K562 (cell line): ENCODE results near the gene TTC24. TPM values are rescaled to one million over a fixed set of nuclear protein-coding genes. Genes with fewer than 3 reads are reported as not detected.
A peak's percentile ranks its signal among the peaks of the same experiment; 100 is the strongest.

Source experiments
- AFF1 ChIP-seq, 2 experiments: fragments of 450-650 bp; IDR thresholded peaks; 2 replicates each; pipeline ENCODE4 v1.6.1; 2018; ENCODE audit warnings: mild to moderate bottlenecking in 2 of 2, low read depth in 1 of 2; ENCODE audit not compliant: partially characterized antibody in 2 of 2
- CXXC5 ChIP-seq: fragments of 250-450 bp; sonication (Bioruptor Pico); IDR thresholded peaks from 2 replicates; pipeline ENCODE4 v1.8.0; 2022; ENCODE audit warnings: inconsistent platforms, mild to moderate bottlenecking, moderate library complexity
- ETS1 ChIP-seq: conservative IDR thresholded peaks from 2 replicates; pipeline ENCODE4 v1.6.1; 2011; ENCODE audit warnings: low read depth, mild to moderate bottlenecking, low read length; ENCODE audit not compliant: control insufficient read depth
- FOXK2 ChIP-seq, 2 experiments: fragments of 450-650 bp; IDR thresholded peaks in 1 of 2; conservative IDR thresholded peaks in 1 of 2; 2 replicates each; pipeline ENCODE4 v1.6.1; 2016; ENCODE audit warnings: low read depth in 2 of 2, mild to moderate bottlenecking in 1 of 2
- HSF4 ChIP-seq: fragments of 250-450 bp; sonication (Bioruptor Pico); IDR thresholded peaks from 2 replicates; pipeline ENCODE4 v2.1.2; 2022; ENCODE audit warnings: mild to moderate bottlenecking, moderate library complexity, borderline replicate concordance
- MLX ChIP-seq, 2 experiments: fragments of 450-650 bp in 1 of 2; sonication (generic) in 1 of 2; formaldehyde crosslinking; conservative IDR thresholded peaks; 2 replicates each; pipeline versions ENCODE4 v1.4.0 to v1.8.1; 2020 to 2022; ENCODE audit warnings: mild to moderate bottlenecking in 1 of 2, missing genetic modification reagents in 1 of 2
- NKRF ChIP-seq: fragments of 450-650 bp; IDR thresholded peaks from 2 replicates; pipeline ENCODE4 v1.6.1; 2016; ENCODE audit warnings: borderline replicate concordance
- OTX1 ChIP-seq: fragments of 450-650 bp; formaldehyde crosslinking; IDR thresholded peaks from 2 replicates; pipeline ENCODE4 v1.4.0; 2022; ENCODE audit warnings: mild to moderate bottlenecking
- POLR3G ChIP-seq: IDR thresholded peaks from 2 replicates; pipeline ENCODE4 v1.6.1; 2011; ENCODE audit not compliant: insufficient read length, insufficient replicate concordance; ENCODE audit errors: extremely low read depth
- SFPQ ChIP-seq: fragments of 200-400 bp; formaldehyde crosslinking; IDR thresholded peaks from 2 replicates; pipeline ENCODE4 v1.6.1; 2017; ENCODE audit warnings: mild to moderate bottlenecking, low read depth, low read length, moderate library complexity
- SIN3A ChIP-seq, 2 experiments: fragments of 150-350 bp in 1 of 2; IDR thresholded peaks; 2 replicates each; pipeline ENCODE4 v1.6.1; 2011 to 2016; ENCODE audit warnings: borderline replicate concordance in 2 of 2, low read depth in 2 of 2, low read length in 2 of 2, mild to moderate bottlenecking in 2 of 2, moderate library complexity in 2 of 2; ENCODE audit not compliant: control insufficient read depth in 1 of 2
- SIRT6 ChIP-seq: IDR thresholded peaks from one replicate; pipeline ENCODE4 v1.6.1; 2012; ENCODE audit warnings: low read depth, mild to moderate bottlenecking, control low read depth, inconsistent platforms, low read length, moderate library complexity
- SMAD3 ChIP-seq: fragments of 450-650 bp; formaldehyde crosslinking; conservative IDR thresholded peaks from 2 replicates; pipeline ENCODE4 v1.4.0; 2020; ENCODE audit warnings: mild to moderate bottlenecking
- USF1 ChIP-seq: sonication (generic); formaldehyde crosslinking; IDR thresholded peaks from 2 replicates; pipeline ENCODE4 v1.9.0; 2022; ENCODE audit warnings: mild to moderate bottlenecking, missing genetic modification reagents
- polyA plus RNA-seq, 8 experiments: library from polyadenylated mRNA; depleted of rRNA in 4 of 8; stranded (reverse) in 5 of 8; unstranded in 3 of 8; fragments of >200 nt; fragmentation: Nextera tagmentation in 2 of 8; fragmentation: Illumina TruSeq in 1 of 8; extraction: Ambion mirVana in 2 of 8; extraction: Trizol in 1 of 8; gene quantifications; 2 replicates each; pipeline versions ENCODE4 v1.2.1 to v1.2.3, GENCODE V29; 2011 to 2014; ENCODE audit warnings: inconsistent platforms in 1 of 8, missing spikeins in 1 of 8
- total RNA-seq, 7 experiments: library from RNA; depleted of rRNA in 6 of 7; stranded (reverse); fragments of >200 nt in 6 of 7; fragmentation: Illumina TruSeq in 2 of 7; extraction: Trizol in 2 of 7; gene quantifications; 2 replicates each; pipeline versions ENCODE4 v1.2.1 to v1.2.3, GENCODE V29; 2011 to 2021; ENCODE audit warnings: low replicate concordance in 1 of 7

The TTC24 gene
- total and polyA plus RNA-seq, 9 of the 15 experiments (the other 6 are each of a cell fraction or from before 2014, with no cell fraction given) = not detected

- no peak for TF ChIP-seq ETS1
- no peak for TF ChIP-seq SIN3A (IDR thresholded peaks at IDR 0.05; ENCODE audit: borderline replicate concordance in 2 of 2, control insufficient read depth in 1 of 2, low read depth in 2 of 2, low read length in 2 of 2)
- 0 out of 2 replicates have a peak, but pooled peaks have one; percentile 18 for TF ChIP-seq USF1
- no peak for TF ChIP-seq MLX (CRISPR knock-in tag; conservative IDR thresholded peaks at IDR 0.05)
- no peak for TF ChIP-seq HSF4 (CRISPR knock-in tag)
- TF ChIP-seq POLR3G = no peak
- peak; percentile 19; the same call in 1 of the 2 replicates for TF ChIP-seq CXXC5
- TF ChIP-seq SMAD3 (CRISPR knock-in tag) = no peak
- no peak for TF ChIP-seq OTX1
- TF ChIP-seq FOXK2 (conservative IDR thresholded peaks at IDR 0.05 in 1 of 2, IDR thresholded peaks at IDR 0.05 in 1 of 2; ENCODE audit: low read depth in 2 of 2) = peak; percentile 20 to 61; a peak in 2 of 4 replicates
- TF ChIP-seq NKRF = peak; percentile 41; the same call in 1 of the 2 replicates
- no peak for TF ChIP-seq AFF1 (IDR thresholded peaks at IDR 0.05; ENCODE audit: low read depth in 1 of 2, partially characterized antibody in 2 of 2)
- no peak for TF ChIP-seq SFPQ
- no peak for TF ChIP-seq SIRT6
Measured at GRCh38 chr1:156625436-156626078, 46.0 kb downstream of the TTC24 start (continued).
